HG03432 (cell line): Measurements from ENCODE around the gene EIF3L.

Experiments used
- ATAC-seq: cut with Tn5 transposase; IDR thresholded peaks from one replicate; pipeline ENCODE4 v1.9.1; 2021; ENCODE audit warnings: mild to moderate bottlenecking, moderate library complexity; ENCODE audit not compliant: unreplicated experiment

EIF3L gene

DNA sequence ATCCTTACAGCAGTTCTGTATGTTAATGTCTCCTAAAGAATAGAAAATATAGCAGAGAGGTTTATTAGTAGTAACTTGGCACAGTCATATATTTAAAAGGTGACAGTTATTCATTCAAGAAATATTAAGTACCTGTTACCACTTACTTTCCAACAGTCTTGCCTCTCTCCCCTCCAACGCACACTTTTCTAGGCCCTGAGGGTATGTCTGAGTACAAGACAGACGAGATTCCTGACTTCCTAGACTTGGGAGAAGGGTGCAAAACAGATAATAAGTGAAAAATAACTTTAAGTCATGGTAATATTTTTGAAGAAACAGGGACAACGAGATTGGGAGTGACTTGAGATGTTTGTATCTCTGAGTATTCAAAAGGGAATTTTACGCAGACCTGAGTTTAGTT, 1.6 kb downstream of the EIF3L start:
- no peak for ATAC-seq

DNA sequence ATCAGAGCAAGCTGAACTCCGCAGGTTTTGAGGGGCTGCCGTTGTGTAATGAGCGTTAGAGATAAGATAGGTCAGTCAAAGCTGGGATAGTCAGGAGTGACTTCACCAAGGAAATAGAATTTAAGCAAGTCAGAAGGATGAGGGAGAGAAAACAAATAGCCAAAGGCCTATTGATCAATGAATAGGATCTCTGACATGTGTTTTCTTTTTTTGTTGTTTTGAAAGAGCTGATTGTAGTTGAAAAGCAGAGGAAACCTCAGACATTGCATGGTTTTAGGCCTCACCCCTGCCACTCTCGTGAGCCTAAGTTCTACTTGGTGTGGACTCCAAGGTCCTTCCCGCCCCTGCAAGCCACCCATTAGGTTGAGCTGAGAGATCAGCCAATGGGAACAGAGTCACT, 3.2 kb downstream of the EIF3L start:
- no peak for ATAC-seq

DNA sequence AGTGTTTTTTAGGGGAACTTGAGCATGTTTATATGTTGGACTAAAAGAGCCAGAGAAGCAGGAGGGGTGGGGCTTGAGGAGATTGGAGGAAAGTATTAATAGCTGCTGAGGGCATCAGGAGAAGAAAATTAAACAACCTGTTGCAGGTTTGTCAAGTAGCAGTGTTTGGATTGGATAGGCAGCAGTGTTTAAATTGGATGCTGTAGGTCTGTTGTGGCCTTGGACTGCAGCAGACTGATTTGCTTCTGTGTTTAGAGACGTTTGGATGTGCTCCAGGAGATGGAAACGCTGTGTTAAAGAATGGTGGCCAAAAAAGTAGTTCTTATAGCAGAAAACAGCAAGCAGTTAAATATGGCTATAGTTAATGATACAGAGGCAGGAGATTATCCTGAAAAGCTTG, 5.7 kb downstream of the EIF3L start:
- no peak for ATAC-seq

DNA sequence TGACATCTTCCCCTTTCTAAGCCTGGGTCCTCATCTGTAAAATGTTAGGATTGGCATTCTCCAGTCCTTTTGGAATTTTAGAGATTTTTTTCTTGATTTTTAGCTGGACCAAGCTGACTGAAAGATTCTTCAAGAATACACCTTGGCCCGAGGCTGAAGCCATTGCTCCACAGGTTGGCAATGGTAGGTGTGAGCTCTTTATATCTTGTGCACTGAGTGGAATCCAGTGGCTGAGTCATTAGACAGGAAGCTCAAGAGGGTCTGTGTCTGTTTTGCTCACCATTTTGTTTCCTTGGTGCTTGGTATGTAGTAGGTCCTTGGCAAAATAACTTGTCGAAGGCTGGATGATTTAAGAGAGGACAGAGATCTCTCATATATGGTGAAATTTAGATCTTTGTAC, 6.2 kb downstream of the EIF3L start:
- no peak for ATAC-seq

DNA sequence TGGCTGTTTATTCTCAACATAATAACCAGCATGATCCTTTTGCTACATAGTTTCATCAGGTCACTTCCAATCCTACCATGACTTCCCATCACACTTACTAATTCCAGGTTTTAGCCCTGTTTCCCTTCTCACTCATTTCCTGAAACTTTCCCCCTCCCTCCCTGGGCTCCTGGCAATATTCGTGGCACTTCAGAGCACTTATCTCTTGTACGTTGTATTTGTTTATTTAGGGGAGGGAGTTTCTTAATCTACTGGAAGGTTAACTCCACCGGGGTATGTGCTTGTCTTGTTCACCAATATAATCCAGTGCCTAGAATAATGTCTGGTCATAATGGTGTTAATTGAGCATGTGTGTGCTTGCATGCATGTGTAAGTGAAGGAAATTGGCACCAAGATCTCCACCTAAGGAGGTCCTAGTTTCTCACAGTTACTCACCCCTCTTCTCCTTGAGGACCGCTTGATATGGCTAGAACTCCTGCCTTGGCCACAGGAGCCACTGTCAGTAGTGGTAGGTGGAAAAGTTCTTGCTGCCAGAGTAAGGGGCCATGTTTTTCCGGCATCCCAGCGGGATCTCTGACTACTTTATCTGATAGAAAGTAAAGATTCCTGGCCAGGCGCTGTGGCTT, 11.7 kb downstream of the EIF3L start:
- no peak for ATAC-seq

DNA sequence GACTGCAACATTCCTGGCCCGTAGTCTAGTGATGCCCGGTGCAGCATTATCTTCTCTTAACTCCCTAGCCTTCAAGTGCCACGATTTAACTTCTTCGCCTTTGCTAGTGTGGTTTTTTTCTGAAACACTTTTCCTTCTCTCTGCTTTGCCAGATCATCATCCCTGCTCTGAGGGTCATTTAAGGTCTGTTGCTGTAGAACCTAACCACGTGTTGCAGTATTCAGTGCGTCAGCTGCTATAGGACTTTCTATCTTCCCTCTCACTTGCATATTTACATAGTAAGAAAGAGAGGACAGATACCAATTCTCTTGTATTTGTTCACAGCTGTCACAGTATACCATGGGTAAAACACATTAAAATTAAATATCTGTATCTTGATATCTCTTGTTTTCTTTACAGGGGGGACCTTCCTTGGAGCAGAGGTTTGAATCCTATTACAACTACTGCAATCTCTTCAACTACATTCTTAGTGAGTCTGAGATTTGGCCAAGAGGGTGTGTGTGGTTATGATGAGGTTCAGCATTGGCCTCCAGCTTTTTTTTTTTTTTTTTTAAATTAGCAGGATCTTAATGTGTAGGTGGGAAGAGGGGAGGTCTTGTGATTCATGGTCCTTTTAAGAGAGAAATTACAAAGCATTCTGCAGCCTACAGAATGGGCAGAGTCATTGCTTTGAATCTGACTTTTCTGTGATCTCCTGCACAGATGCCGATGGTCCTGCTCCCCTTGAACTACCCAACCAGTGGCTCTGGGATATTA, 13.5 kb downstream of the EIF3L start:
- ATAC-seq, result no peak

DNA sequence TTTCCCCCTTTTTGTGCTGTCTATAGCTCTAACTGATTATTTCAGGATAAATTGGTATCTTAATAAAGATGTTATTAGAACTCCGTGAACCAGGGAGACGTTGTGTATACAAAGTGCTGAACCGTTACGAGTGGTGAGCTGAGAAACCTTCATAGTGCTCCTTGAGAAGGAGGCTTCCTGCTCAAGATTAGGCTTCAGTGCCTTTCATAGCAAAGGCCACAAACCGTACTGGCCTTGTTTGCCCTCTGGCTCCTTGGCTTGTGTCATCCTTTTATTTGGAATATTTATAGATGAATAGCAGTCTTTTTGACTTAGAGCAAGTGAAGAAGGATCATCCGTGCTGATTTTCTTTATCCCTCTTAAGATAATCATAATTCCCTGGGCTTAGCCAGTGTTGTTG, 16.3 kb downstream of the EIF3L start:
- no peak for ATAC-seq

DNA sequence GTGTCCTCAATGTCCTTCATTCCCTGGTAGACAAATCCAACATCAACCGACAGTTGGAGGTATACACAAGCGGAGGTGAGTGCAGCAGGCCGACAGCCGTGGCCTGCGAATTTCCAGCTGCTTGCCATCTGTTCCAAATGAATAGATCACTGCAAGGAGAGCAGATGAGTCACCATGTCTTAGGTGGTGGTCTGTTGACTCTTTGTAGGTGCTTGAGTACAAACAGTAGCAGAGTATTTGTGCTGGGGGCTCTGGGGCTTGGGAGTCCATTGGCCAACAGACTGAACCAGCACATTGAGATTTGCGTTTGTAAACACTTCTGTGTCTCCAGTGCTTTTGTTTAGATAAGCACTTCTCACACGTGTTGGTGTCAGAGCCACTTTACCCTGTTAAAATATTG, 21.1 kb downstream of the EIF3L start:
- ATAC-seq, result no peak

DNA sequence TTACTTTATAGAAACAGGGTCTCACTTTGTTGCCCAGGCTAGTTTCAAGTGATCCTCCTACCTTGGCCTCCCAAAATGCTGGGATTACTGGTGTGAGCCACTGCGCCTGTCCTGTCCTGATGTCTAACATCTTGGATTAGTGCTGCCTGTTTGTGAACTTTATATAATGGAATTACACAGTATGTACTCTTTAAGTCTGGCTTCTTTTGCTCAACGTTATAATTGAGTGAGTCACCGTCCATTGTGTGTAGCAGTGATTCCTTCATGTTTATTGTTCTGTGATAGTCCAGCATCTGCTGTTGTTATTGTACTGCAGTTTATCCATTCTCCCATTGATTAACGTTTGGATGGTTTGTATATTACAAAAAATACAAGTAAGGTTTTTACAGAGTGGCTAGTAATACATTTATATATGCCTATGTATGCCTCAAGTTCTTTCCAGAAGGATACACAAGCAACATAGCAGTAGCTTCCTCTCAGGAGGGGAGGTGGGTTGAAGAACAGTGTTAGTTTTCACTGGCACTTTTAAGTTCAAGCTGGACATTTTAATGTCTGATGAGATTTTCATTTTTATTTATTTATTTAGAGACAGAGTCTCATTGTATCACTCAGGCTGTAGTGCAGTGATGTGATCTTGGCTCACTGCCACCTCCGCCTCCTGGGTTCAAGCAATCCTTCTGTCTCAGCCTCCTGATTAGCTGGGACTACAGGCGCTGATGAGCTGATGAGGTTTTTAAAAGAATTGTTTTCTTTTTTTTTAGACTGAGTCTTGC, 31.6 kb downstream of the EIF3L start:
- ATAC-seq, result no peak

DNA sequence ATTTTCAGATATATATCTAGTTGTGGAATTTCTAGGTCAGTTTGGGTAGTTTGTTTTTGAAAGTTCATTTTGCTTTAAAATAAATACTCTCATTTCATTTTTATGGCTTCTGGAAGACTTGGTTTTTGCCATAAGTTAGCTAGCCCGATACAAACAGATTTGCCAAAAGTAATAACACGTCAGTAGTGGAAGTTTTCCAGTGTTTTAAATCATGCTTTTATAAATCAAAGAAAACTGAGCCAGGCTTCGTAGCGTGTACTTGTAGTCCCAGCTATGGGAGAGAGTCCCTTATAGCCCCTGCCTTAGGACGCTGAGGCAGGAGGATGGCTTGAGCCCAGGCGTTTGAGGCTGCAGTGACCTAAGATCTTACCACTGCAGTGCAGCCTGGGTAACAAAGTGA, 35.2 kb downstream of the EIF3L start:
- ATAC-seq, result no peak

DNA sequence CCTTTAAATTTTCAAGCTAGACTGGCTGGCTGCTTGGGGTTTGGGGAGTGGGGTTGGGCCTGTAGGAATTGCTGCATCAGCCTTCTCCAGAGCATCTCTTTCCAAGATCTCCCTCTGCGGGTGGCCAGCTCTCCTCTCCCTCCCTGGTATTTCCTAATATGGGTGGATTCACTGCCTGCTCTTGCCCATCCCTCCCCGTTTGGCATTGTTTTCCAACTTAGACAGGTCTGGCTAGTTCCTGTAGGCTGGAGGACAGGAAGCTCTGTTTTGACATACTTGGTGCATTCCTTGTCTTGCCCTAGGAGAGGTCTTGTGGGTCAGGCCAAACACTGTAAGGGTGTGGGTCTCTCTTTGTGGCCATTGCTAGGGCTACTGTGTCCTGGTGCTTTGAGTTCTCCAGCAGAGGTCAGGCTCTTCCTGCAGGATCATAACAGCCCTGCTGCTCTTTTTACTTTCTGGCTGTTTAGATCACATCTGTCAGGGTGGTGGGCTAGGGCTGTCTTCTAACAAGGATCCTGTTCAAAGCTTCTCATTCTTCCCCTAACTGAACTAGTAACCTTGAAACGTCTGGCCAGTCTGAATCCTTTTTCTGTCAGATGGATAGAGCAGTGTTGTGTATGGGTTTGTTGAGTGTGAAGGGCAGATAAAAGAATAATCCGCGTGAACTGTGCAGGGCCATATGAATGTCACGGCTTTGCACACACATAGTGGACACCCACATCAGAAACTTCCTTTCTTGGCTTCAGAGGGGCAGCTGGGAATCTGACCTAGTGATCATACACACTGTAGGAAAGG, 38.6 kb downstream of the EIF3L start:
- no peak for ATAC-seq

DNA sequence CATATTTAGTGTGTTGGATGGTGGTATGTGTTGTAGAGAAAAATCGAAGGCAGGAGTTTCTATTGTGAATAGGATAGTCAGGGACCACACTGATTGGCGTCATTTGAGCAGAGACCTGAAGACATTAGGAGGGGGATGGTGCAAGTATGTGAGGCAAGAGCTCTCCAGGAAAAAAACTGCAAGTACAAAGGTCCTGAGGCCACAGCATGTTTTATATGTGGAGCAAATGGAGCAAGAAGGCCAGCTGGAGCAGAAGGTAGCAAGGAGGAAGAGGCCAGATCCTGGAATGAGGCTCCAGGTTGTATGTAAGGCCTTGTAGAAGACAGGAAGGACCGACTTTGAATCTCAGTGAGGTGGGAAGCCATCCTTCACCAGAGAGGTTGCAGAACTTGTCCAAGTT, 42.7 kb downstream of the EIF3L start:
- no peak for ATAC-seq

DNA sequence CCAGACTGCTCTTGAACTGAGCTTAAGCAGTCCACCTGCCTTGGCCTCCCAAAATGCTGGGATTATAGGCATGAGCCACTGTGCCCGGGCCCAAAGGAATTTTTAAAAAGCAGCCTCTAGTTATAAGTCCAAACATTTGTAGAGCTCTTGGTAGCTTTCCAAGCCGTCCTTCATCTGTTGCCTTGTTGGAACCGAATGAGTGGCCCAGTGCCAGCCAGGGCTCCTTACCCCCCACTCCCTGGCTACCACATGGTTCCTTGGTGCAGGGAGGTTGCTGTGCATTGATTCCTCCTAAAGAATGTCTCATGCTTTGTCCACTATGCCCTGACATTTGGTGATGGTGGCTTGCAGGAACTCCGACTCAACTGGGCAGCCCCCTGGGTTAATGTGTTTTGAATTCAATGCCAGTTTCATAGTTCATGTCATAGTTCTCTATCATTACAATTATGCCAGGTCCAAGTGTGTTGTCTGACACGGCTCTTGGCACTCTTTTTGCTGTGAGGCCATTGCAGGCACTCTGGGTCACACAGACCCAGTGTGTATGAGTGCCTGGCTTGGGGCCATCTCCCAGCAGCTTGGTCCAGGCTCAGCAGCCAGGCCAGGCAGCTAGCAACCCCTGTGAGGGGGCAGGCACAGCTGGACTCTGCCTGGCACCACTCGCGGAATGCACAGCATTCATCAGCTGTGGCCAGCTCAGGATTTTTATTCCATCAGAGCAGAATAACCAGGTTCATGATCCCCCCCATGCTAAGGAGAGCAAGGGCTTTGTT, 43.5 kb downstream of the EIF3L start:
- no peak for ATAC-seq

DNA sequence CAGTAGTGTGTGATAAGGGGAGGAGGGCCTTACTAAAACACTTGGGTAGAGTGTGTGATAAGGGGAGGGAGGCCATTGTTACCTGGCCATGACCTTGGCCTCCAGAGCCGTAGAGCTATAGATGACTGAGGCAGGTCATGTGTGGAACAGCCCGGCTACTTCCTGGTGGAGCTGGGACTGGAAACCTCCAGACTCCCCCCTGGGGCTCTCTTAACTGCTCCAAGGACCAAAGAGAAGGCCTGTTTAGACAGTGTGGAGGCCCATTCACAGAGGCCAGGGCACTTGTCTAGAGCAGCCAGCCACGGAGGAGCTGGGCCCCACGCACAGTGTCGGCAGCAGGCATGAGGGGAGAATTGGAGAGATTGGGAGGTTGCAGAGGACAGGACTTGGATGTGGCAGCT, 44.4 kb downstream of the EIF3L start:
- ATAC-seq, result no peak

DNA sequence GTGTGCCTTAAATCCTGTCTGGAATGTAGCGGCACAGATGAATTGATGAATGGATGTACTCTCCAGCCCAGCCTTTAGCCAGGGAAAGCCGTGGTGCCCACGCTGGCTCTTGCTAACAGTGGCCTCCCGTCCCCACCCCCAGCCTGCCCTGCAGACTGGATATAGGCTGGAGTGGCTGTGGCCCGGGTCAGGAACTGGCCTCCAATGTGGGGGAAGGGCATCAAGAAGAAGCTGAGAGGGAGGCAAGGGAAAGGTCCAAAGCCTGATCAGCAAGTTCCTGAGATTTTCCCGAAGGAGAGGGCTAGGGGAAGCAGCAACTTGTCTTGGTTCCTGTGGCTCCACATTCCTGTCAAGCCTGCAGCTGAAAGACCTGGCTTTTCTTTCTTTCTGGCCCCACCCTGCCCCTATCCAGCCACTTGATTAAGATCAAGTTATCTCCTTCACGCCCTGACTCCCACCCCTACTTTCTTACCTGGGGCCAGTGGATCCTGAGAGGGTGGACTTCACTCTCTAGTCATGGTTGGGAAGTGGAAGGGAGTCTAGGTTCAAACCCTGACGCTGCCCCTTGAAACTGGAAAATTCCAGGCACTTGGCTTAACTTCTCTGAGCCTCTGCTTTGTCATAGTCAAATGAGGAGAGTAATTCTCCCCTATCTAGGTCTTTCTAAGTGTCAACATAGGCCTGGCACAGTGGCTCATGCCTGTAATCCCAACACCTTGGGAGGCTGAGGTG, 45.9 kb downstream of the EIF3L start:
- no peak for ATAC-seq

DNA sequence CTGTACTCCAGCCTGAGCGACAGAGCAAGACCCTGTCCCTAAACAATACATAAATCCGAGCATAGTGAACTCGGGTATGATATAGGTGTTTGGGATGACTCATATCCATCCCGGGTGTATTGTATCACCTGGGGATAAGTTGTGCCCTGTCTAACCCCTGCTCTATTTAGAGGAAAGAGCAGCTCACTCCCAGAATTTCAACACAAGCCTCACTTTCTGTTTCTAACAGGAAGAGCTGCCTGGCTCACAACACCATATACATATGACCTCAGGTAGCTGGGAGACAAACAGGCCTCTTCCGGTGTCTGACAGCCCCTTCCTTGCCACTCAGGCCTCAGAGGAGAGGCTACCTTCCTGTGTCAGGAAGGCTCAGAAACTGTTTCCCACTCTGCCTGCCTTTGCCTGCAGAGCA, 47.0 kb downstream of the EIF3L start:
- peak; percentile 63 for ATAC-seq

DNA sequence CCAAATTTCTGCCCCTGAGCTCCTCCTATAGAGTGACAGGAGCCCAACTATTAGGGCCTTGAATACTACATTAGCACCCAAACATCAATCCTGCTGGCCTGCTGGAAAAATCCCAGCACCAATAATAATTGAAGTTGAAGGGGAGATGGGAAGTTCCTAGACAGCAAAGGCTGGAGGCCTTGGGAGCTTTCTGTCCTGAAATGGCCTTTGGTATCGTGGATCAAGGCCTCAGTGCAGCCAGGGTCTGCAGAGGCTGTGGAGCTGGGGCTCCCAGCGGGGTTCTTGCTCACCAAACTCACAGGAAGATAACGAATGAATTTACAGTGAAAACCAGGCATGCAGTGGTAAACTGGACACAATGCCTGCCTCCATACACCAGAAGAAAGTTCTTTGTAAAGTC, 47.7 kb downstream of the EIF3L start:
- ATAC-seq, result no peak

DNA sequence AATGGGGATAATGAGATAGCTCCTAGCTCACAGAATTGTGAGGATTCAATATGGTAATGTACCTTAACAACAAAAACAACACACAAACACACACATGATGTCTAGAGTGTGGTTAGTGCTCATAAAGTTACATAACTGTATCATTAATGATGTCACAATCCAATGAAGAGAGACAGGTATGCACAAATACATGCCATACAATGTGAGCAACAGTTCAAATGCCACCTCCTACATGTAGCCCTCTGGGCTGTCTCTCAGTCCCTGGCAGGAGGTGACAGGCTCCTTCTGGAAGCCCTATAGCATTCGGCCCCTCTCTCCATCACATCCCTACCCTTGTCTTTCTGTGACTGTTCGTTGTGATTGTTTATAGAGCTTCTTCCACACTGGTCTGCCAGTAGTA, 48.6 kb downstream of the EIF3L start:
- no peak for ATAC-seq

DNA sequence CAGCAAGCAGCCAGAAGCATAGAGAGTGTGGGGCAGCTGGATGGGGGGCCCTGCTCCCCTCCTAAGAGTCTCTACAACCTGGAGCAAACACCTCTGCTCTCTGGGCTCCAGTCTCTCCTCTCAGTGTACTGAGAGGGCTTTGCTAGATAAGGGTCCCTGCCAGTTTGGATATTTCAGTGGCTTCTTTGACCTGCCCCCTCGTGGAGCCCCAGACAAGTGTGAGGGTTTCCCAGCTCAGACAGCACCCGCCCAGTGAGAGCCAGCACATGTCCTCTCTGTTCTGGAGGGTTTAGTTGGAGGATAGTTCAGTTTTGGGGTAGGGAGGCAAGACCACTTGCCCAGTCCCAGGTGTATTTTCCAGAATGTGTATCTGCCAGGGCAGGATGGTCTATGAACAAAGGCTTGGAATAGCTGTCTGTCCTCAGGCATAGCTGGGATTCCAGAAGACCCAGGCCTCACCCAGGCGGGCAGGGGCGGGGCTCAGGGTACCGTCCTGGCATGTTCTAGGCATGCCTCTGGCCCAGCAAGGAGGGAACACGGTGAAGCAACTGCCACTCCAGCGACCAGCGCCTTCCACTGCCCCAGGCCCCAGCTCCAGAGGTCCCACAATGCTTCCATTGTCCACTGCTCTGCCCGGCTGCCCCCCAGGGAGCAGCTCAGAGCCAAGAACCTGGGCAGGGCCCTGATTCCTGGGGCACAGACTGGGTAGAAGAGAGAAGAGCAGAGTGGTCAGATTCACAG, 49.4 kb downstream of the EIF3L start:
- ATAC-seq, result no peak
